ENCODE data around the gene TMEM132C. TPM values are rescaled to one million over a fixed set of nuclear protein-coding genes. Genes with fewer than 3 reads are reported as not detected.

Gene TMEM132C
- total and polyA plus RNA-seq, 3 donors from 2014 or later, result 2.9 to 5.5 (median 3.3) TPM

DNA sequence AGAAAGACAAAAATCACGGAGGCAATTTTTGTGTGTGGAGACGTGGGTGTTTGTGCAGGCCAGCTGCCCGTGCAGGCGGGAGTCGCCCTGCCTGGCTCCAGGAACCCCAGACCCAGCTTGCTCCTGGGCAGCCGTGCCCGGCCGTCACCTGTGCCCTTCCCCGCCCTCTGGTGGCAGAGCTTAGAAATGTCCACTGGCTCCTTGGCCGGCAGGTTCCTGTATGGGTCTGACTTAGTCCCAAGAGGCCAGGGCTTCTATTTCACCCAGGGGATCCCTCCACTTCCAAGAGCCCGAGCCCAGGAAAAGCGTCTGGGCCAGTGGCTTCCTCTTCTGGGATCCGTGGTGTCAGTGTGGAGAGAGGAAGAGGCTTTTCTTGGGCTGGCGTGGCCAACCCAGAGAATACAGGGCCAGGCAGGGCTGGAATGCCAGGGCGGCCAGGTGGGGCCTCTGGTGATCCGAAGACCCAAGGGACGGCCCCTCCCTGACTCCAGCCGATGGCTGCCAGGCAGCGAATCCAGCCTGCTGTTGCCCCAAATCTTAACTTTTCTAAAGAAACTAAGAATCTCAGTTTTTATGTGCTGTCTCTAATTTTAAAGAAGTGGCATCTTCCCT is 120.9 kb downstream of the TMEM132C start:
- 44 to 46% methylated on average over 8 to 19 of the region's 19 CpGs for WGBS, 2 donors
- Histone ChIP-seq H3K27me3 (no peaks in the 10 kb centered on the region), H3K4me1 (peaks cover 9% of the 10 kb centered on the region), H3K9me3 (no peaks in the 10 kb centered on the region), H3K27ac (peak overlapping the region; percentile 5 to 39), H3K4me3 (no peak overlapping the region), H3K36me3 (ENCODE audit: low read depth, missing control alignments) (no peaks in the 10 kb centered on the region)
- TF ChIP-seq POLR2A (IDR thresholded peaks at IDR 0.05), result no peak
- TF ChIP-seq, protein P1, sequence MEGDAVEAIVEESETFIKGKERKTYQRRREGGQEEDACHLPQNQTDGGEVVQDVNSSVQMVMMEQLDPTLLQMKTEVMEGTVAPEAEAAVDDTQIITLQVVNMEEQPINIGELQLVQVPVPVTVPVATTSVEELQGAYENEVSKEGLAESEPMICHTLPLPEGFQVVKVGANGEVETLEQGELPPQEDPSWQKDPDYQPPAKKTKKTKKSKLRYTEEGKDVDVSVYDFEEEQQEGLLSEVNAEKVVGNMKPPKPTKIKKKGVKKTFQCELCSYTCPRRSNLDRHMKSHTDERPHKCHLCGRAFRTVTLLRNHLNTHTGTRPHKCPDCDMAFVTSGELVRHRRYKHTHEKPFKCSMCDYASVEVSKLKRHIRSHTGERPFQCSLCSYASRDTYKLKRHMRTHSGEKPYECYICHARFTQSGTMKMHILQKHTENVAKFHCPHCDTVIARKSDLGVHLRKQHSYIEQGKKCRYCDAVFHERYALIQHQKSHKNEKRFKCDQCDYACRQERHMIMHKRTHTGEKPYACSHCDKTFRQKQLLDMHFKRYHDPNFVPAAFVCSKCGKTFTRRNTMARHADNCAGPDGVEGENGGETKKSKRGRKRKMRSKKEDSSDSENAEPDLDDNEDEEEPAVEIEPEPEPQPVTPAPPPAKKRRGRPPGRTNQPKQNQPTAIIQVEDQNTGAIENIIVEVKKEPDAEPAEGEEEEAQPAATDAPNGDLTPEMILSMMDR (IDR thresholded peaks at IDR 0.05), result peak; percentile 53 to 64 (median 56)
- intact Hi-C loops (cut with DNase I; ENCODE audit: low total_unique reads), result loop anchor here (10.0 kb wide), 1 partner anchor 123 kb away; the partner anchor contains the start of gene TMEM132C
- DNase-seq, result peak; percentile 73

DNA sequence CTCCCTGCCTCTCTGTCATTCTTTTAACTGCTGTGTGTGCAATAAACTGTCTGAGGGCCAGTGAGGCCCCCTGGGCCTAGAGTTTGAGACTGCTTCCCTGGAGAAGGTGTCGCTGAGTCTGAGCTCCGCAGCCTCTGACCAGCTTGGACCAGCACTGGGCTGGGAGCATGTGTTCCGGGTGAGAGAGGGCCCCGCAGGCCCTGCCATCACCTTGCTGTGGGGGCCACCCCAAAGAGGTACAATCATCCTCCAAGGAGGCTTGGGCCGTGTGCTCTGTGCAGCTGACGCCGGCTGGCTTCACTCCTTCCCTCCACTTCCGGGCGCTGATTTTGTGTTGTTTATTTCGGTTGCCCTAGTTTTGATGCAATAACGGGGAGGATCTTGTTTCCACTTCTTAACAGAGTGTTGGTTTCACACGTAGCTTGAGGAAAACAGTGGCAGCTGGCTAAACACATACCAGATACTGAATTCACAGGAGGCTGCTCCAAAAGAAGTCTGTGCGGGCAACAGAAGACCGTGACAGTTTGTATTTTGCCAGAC is 121.6 kb downstream of the TMEM132C start:
- DNase-seq, result peak; percentile 37

DNA sequence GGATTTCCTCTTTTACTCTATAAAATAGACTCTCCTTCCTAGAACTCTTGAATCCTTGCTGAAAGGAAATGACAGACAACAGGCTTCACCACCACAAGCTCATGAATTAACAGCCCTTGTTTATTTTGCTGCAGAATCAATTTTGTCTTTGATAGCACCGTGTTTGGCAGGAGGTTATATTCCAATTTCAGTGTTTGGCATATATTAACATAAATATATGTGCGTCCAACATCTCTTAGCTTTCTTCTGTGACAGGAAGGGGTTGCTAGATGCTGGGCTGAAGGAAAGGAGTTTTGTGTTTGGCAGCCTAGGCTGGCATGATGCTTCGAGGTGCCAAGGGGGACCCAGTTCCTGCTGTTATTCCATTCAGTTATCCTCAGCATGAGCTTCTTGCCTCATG is 126.4 kb downstream of the TMEM132C start:
- Histone ChIP-seq H3K36me3 (ENCODE audit: low read depth, missing control alignments) (no peaks in the 10 kb centered on the region), H3K27me3 (no peaks in the 10 kb centered on the region), H3K9me3 (no peaks in the 10 kb centered on the region), H3K4me3 (no peak overlapping the region), H3K4me1 (peaks cover 2% of the 10 kb centered on the region), H3K27ac (no peak overlapping the region)
- intact Hi-C loops (cut with DNase I; ENCODE audit: low total_unique reads), result no loop called here
- no peak for TF ChIP-seq POLR2A (IDR thresholded peaks at IDR 0.05)
- TF ChIP-seq, protein P1 (IDR thresholded peaks at IDR 0.05), result no peak
- DNase-seq, result no peak
- WGBS, 2 donors, result 90 to 92% methylated on average over 3 of the region's 3 CpGs

More for the DNA sequence above, 121.6 kb downstream of the TMEM132C start:
- H3K27ac ChIP-seq, result peak overlapping the region; percentile 5 to 39
- intact Hi-C loops (cut with DNase I; ENCODE audit: low total_unique reads), result loop anchor here (10.0 kb wide), 1 partner anchor 124 kb away; the partner anchor contains the start of gene TMEM132C
- no peak overlapping the region for H3K4me3 ChIP-seq
- peaks cover 9% of the 10 kb centered on the region for H3K4me1 ChIP-seq
- WGBS, 2 donors, result 41 to 44% methylated on average over 13 to 14 of the region's 14 CpGs
- no peaks in the 10 kb centered on the region for H3K27me3 ChIP-seq
- no peaks in the 10 kb centered on the region for H3K36me3 ChIP-seq (ENCODE audit: low read depth, missing control alignments)
- H3K9me3 ChIP-seq, result no peaks in the 10 kb centered on the region
- TF ChIP-seq POLR2A (IDR thresholded peaks at IDR 0.05), result no peak
- TF ChIP-seq, protein P1 (IDR thresholded peaks at IDR 0.05), result no peak

DNA sequence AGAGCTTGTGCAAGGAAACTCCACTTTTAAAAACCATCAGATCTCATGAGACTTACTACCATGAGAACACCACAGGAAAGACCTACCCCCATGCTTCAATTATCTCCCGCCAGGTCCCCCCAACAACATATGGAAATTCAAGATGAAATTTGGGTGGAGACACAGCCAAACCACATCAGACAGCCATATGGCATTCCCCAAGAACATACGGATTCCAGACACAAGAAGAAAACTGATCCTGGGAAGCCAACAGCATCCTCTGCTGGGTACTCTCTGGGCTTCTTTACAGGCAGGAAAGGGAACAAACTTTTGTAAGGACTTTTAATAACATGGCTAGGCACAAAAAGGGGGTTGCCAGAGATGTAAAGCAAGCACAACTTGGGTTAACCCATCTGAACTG is 127.2 kb downstream of the TMEM132C start:
- no peaks in the 10 kb centered on the region for H3K4me1 ChIP-seq
- no peaks in the 10 kb centered on the region for H3K27me3 ChIP-seq
- H3K27ac ChIP-seq, result no peak overlapping the region
- H3K4me3 ChIP-seq, result no peak overlapping the region
- no peak for TF ChIP-seq POLR2A (IDR thresholded peaks at IDR 0.05)
- TF ChIP-seq, protein P1 (IDR thresholded peaks at IDR 0.05), result no peak
- H3K36me3 ChIP-seq (ENCODE audit: low read depth, missing control alignments), result no peaks in the 10 kb centered on the region
- no peak for DNase-seq
- H3K9me3 ChIP-seq, result no peaks in the 10 kb centered on the region
- intact Hi-C loops (cut with DNase I; ENCODE audit: low total_unique reads), result no loop called here
- 83 to 96% methylated on average over 2 of the region's 2 CpGs for WGBS, 2 donors
